ENCODE measurements around the gene SMAD7.

SMAD7 gene

GRCh38 chr18:48959921-48960920, 9.5 kb upstream of the SMAD7 start:
- no peak for DNase-seq (ENCODE audit: low spot score)

DNA sequence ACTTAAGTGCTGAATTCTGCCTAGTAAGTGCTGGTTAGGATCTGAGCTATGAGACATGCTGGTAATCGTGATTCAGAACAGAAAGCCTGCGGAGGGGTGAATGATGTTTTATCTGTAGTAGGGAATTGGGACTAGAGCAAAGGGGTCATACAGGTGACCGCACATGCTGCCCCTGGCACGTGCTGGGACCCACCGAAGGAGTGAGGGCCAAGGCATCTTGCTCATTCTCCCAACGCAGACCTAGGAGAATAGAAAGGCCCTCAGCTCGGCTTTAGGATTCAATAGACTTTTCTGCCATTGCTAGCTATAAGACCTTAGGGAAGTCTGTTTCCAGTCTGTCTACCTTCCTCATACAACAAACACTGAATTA, 8.8 kb upstream of the SMAD7 start:
- DNase-seq (ENCODE audit: low spot score), result no peak

- no peak for DNase-seq (ENCODE audit: low spot score)
Measured at GRCh38 chr18:48958951-48959350, 8.2 kb upstream of the SMAD7 start.

- DNase-seq (ENCODE audit: low spot score), result no peak
Measured at GRCh38 chr18:48957616-48958015, 6.9 kb upstream of the SMAD7 start.

GRCh38 chr18:48957136-48957535, 6.4 kb upstream of the SMAD7 start:
- DNase-seq (ENCODE audit: low spot score), result no peak

DNA sequence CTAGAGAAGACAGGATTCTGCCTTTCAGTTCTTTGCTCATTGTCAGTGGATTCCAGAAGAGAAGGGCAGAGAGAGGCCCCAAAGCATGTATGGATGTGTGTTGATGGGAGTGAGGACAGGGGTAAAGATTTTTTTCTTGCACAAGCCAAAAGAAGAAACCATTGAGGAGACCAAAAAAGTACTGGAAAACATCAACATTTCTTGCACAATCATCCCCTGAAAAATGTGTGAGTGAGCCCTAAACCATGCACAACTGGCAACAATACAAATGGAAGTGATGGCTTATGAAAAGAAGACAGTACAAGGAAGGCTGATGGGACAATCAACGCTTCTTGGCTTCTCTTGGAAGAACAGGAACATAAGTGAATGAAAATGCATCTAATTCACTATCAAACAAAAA, 5.6 kb upstream of the SMAD7 start:
- no peak for DNase-seq (ENCODE audit: low spot score)

- DNase-seq (ENCODE audit: low spot score), result no peak
Measured at GRCh38 chr18:48955830-48956261, 5.1 kb upstream of the SMAD7 start.

DNA sequence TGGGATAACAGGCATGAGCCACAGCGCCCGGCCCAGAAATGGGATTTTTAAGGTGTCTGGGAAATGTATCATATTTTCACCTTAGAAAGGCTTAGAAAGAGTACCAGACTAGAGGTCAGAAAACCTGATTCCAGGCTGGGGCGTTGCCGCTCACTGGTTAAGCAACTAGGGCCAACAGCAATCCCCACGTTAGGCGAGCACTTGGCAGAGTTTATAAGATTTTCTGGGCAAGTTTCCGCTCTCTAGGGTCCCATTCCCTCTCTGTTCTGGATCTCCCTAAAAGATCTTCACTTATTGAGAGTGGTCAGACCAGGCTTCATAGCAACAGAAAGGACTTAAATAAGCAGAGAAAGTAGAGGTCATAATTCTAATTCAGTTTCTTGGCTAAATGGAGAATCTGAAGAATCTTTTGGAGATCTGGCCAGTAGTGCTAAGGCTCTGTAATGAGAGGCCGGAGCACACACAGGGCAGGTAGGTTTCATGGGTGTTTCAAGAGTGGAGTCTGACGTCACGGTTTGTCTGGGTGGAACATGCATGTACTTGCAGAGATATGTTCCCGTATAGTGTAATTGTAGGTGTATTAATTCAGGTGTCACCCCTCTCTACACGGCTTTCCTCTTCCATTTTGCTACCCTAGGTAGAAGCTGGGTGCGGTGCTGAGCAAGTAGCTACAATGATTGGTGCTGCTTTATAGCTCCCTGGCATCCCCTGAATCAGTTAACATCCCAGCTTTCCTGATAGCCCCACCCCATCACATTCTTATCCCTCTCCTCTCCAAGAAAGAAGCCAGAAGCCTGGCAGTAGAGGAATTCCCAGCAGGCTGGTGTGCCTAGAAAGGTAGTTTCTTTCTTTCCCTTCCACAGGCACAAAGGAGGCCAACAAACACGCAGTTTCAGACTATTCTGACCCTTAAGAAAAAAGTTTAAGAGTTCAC, 4.4 kb upstream of the SMAD7 start:
- no peak for DNase-seq (ENCODE audit: low spot score)

DNA sequence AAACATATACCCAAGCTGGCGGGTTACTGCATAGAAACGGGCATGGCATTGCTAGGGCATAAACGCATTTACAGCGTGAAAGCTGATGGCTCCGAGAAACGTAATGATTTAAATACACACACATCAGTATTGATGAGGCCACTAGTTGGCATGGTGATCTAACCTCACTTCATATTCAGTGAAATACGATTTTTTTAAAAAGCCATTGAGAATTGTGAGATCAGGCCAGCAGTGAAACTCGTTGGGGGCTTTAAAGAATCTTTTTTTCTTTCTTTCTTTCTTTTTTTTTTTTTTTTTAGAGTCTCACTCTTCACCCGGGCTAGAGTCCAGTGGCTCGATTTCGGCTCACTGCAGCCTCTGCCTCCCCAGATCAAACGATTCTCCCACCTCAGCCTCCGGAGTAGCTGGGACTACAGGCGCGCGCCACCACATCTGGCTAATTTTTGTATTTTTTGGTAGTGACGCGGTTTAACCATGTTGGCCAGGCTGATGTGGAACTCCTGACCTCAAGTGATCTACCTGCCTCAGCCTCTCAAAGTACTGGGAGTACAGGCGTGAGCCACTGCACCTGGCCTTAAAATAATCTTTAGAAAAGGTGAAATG, 2.4 kb upstream of the SMAD7 start:
- DNase-seq (ENCODE audit: low spot score), result no peak

- DNase-seq (ENCODE audit: low spot score), result no peak
Measured at GRCh38 chr18:48952287-48953103, 1.7 kb upstream of the SMAD7 start.

- no peak for DNase-seq (ENCODE audit: low spot score)
Measured at GRCh38 chr18:48951448-48952286, 902 bp upstream of the SMAD7 start.

DNA sequence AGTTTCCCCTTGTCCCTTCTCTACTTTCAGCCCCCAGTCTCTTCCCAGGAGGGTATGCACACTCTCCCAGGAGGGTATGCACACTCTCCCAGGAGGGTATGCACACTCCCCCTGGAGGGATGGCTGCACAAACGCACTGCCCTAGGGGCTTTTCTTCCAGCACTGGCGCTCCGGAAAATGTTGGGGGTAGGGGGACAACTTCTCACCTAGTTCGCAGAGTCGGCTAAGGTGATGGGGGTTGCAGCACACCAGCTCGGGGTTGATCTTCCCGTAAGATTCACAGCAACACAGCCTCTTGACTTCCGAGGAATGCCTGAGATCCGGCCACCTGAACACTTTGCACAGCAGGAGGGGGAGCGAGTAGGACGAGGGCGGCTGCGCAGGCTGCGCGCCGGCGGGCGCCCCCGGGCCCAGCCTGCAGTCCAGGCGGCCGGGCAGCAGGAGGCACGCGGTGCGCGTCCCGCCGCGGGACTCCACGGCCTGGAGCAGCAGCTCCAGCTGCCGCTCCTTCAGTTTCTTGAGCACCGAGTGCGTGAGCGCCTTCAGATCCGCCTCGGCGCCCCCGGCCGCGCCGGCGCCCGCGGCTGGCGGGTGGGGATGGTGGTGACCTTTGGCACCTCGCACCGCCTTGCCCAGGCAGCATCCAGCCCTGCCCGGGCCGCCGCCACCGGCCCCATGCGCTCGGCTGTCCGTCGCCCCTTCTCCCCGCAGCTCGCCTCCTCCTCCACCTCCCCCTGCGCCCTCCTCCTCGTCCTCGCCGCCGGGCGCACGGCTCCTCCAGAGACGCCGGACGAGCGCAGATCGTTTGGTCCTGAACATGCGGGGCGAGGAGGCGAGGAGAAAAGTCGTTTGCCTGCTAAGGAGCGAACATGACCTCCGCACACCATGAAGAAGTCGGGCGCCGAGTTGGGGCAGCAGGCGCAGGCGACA, 894 bp downstream of the SMAD7 start:
- no peak for DNase-seq (ENCODE audit: low spot score)

DNA sequence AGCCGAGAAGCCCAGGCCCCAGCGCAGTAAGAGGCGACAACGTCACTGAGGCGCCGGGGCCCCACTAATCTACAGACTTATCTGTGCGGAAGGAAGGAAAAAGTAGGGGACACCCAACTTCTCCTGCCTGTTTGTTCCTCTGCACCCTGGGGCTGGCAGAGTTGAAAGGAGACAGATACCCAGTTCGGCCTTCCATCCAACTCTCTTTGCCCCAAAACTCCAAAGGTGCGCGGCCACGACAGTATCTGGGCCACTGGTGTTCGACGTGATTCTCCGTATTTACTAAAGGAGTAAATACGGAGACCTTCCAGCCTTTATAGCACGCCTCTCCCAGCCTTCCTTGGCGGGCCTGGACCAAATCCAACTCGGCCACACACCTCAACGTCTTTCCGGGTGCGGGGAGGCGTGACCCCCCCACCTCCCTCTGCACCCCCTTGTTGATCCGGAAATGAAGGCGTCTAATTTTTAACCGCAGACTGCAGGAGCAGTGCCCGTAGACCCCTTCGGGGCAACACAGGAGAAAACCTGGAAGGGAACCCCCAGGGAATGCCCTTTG, 1.6 kb downstream of the SMAD7 start:
- DNase-seq (ENCODE audit: low spot score), result no peak

DNA sequence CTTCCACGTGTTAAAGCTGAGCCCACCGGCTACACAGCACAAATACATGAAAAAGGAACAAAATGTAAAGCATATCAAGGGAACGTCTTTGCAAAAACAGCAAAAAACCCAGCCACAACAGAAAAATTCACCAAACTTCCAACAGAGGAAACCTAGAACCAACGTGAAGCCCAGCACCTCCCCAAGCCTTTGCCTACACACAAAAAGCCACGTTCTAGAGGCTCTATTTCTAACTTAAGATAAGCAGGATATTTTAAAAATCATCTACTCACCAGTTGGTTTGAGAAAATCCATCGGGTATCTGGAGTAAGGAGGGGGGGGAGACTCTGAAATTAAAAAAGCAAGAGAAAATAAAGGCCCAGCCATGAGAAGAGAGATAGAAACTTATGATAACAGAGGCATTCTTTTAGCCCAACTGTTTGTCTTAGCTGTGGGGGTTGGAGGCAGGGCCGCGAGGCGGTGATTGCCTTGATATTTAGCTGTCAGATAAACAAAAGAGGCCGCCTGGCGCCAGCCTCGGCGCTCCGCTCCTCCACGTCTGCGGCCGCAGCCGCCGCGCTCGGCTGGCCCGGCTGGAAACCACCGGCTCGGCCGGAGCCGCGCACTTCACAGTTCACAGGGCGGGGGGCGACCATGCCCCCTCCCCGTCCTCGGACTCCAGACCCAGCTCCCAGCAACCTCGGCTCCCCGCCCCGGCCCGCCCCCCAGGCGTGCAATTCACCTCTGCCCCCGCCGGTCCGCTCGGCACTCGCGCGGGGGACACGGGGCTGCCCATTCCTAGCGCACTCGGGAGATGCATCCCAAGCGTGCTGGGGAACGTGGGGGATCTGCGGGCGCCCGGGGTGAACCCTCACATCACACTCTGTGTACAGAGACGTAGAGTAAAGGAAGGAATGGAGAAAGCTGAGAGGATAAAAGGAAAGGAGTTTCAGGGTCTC, 2.4 kb downstream of the SMAD7 start:
- DNase-seq (ENCODE audit: low spot score), result peak; percentile 72

DNA sequence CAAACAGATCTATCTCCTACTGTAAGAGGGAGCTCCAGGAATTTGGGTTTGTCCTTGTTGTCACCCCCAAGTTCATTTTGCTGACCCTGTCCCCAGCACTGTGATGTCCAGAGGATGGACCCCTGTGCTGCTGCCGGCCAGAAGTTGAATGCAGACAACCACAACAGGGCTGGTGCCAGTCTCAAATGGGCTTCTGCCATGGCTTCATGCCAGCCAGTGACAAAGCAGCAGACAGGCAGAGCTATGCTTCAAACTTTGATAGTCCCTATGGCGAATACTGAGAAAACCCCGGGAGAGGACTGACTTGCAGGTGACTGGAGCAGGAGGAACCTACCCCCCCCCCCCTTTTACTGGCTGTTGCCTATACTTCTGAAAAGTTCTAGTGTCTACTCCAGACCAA, 3.2 kb downstream of the SMAD7 start:
- no peak for DNase-seq (ENCODE audit: low spot score)

- DNase-seq (ENCODE audit: low spot score), result no peak
Measured at GRCh38 chr18:48947092-48947491, 3.7 kb downstream of the SMAD7 start.

DNA sequence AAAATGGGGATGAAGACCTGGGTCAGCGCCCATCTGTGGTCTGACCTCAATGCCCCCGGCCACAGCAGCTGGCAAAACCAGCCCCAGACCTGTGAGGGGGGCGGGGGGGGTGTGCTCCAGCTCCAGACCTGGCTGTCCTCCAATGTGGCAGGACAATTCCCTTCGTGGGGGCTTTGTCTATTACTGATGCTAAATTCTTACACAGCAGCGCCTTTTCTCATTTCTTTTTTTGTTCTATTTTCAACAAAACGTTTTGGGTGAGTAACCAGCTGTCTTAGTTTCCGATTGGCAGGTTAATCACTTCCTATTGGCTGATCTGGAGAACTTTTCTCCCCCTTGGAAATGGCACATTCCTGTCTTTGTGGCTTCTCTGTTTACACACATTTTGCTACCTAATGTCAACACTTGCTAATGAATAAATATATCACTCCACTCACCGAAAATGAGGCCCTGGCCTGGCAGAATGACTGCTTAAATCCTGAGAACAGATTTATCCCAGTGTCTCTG, 4.4 kb downstream of the SMAD7 start:
- DNase-seq (ENCODE audit: low spot score), result no peak

DNA sequence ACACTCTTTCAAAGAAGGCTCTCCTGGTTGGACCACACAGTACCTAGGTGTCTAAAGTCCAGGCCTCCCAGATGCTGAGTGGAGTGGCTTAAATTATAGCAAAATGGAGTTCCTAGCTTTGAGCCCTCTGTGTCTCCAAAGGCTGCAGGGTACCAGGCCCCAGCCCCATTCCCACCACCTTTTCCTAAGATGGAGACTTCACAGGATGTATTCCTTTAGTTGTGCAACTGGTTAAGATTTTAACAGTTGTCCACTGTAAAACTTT, 4.9 kb downstream of the SMAD7 start:
- no peak for DNase-seq (ENCODE audit: low spot score)

Data from COLO829 (cell line).